Hematopoietic multipotent progenitor cell (in vitro differentiated cells): ENCODE measurements around the gene FBXO27. TPM values are rescaled to one million over a fixed set of nuclear protein-coding genes. Genes with fewer than 3 reads are reported as not detected.
"Not testable (repeated sequence)": the region's sequence is repeated elsewhere in the genome, so short reads cannot be mapped to it uniquely, and the experiment has no call there.

Experiments
- DNase-seq, 3 donors: peaks; one replicate each; pipeline ENCODE4 v3.0.0-alpha.2; 2011 to 2015; ENCODE audit warnings: low read depth in 2 of 3, low spot score in 2 of 3
- total RNA-seq: library from RNA; depleted of rRNA; stranded (reverse); fragments of >200 nt; gene quantifications from one replicate; pipeline ENCODE4 v1.2.3, GENCODE V29; 2012

The FBXO27 gene
- total RNA-seq, 1 donor: 0.27 TPM

DNA sequence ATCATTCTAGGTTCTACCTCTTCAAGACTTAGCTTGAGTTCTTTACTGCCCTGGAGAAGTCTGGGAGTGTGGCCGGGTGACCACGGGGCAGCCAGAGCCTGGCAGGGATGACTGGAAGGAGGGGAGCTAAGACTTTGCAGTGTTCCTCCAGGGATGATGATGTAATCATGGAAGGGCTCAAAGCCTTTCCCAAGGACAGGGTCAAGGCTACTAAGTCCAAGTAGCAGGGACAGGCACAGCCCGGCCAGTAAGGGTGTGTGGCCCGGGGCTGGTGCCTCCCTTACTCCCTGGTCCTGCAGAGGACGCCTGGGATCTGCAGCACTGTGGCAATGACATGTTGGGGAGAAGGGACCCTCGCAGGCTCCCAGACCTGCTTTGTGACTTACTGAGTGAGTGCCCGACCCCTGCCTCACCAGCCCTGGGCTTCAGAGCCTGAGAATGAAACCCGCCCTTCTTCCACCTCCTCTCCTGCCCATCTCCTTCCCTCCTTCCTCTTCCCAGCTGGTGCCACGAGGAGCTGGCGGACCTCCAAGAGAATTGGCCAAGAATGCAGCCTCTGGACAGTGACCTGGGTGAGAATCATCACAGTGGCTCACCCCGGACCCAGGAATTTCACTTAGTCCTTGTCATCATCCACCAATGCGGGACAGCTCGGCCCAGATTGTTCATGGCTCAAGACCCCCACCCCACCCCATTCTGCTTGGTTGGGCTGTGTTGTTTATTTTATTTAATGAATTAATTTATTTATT is 41.2 kb downstream of the FBXO27 start:
- no peak for DNase-seq

DNA sequence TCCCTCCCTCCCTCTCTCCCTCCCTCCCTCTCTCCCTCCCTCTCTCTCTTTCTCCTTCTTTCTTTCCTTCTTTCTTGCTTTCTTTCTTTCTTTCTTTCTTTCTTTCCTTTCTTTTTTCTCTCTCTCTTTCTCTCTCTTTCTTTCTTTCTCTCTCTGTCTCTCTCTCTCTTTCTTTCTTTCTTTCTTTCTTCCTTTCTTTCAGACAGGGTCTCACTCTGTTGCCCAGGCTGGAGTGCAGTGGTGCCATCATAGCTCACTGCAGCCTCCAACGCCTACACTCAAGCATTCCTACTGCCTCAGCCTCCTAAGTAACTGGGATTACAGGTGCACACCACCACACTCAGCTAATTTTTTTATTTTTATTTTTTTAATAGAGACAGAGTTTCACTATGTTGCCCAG is 42.7 kb downstream of the FBXO27 start:
- DNase-seq: not testable (repeated sequence)

DNA sequence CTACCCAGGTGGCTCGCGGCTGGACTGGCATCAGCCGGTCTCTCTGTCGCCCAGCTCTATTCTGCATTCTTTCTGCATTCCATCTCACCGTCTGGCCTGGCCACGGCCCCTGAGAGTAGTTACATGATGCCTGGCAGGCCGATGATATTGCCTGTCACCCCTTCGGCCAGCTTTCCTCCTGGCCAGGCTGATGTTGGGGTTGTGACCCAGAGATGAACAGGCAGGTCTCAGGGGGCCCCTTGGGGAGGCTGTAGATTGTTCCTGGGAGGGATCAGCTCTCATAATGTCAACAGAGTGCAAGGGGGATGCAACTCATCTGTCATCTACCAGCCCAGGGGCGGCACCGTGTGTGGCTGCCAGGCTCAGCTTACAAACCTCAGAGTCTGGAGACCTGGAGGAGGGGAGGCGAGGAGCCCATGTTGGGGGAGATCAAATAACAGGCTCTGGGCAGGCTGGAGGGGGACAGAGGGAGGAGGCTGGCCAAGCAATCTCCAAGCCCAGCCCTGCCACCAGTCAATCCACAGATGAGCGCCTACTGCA is 43.2 kb downstream of the FBXO27 start:
- DNase-seq: no peak

DNA sequence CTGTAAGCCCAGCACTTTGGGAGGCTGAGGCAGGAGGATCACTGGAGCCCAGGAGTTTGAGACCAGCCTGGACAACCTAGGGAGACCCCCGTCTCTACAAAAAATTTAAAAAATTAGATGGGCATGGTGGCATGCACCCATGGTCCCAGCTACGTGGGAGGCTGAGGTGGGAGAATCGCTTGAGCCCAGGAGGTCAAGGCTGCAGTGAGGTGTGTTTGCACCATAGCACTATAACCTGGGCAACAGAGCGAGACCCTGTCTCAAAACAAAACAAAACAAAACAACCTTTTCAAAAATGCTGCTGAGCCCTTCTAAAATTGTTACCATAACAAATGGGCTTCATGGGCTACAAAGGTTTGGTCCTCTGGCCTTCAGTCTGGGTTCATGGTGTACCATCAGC is 43.7 kb downstream of the FBXO27 start:
- not testable (repeated sequence) for DNase-seq

DNA sequence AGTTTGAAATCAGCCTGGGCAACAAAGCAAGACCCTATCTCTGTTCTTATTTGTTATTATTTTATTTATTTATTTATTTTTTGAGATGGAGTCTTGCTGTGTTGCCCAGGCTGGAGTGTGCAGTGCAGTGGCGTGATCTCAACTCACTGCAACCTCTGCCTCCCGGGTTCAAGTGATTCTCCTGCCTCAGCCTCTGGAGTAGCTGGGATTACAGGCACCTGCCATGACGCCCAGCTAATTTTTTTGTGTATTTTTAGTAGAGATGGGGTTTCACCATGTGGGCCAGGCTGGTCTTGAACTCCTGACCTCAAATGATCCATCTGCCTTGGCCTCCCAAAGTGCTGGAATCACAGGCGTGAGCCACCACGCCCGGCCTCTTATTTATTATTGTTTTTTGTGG is 44.6 kb downstream of the FBXO27 start:
- not testable (repeated sequence) for DNase-seq

DNA sequence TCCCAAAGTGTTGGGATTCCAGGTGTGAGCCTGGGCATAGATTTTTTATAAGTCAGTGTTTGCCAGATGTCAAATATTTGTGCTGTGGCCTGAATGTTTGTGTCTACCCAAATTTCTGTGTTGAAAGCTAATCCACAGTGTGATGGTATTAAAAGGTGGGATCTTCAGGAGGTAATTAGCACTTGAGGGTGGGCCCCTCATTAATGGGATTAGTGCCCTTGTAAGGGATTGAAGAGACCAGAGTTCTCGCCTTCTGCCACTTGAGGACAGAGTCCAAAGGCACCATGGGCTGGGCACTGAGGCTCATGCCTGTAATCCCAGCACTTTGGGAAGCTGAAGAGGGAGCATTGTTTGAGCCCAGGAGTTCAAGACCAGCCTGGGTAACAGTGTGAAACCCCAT is 47.1 kb downstream of the FBXO27 start:
- DNase-seq: no peak

DNA sequence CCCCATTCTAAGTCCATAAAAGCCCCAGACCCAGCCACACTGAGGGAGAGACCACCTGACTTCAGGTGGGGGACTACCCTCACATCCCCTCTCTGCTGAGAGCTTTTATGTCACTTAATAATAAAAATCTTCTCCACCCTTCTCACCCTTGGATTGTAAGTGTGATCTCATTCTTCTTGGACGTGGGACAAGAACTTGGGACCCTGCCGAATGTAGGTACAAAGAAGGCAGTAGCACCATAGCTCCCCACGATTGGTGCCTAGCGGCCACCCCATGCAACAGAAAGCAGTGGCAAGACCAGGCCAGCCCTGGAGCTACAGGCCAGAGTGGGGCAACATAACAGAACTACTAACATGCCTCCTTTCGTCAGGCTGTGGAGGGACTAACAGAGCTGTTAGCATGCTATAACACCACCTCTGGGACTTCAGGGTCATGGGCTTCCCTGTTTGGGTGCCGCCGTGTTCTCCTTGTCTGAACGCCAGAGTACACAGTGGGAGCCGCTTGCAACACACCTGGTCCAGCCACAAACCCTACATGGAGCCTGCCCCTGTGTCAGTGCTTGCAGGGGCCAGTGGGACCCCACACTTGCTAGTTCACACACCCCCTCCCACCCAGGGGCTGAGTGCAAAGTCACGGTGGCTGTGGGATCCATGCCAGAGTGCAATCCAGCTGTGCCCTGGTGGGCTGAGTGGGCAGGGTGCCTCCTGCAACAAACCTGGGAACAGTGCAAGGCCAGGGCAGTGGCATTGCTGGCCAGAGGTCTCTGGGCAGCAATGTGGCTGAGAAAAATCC is 51.6 kb downstream of the FBXO27 start:
- DNase-seq: no peak

DNA sequence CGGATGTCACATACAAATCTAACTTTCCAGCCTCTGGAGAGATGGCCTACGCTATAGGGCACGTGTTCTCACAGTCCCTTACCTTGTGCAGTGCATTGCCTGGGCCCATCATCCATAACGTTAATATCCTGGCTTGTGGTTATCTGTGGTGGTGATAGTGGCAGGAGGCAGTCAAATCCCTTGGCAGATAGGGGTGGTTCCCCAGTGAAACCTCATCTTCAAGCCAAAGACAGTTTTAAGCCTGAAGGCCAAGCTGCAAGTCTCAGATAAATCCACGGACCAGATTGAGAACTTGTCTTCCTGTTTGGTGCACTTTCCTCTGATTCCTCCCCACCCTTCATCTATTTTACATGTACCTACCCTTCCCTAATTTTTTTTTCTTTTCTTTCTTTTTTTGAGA is 52.5 kb downstream of the FBXO27 start:
- DNase-seq: peak in 1 of 3 donors; percentile 10

DNA sequence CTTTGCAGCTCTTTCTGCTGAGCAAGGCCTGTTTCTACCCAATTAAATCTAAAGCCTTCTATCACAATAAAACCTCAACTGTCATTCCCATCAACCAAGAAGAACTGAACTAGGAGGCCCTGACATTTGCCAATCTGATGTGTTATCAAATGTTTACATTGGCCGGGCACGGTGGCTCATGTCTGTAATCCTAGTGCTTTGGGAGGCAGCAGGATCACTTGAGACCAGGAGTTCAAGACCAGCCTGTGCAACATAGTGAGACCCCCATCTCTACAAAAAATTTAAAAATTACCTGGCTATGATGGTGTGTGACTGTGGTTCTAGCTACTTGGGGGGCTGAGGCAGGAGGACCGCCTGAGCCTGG is 54.0 kb downstream of the FBXO27 start:
- DNase-seq: no peak

DNA sequence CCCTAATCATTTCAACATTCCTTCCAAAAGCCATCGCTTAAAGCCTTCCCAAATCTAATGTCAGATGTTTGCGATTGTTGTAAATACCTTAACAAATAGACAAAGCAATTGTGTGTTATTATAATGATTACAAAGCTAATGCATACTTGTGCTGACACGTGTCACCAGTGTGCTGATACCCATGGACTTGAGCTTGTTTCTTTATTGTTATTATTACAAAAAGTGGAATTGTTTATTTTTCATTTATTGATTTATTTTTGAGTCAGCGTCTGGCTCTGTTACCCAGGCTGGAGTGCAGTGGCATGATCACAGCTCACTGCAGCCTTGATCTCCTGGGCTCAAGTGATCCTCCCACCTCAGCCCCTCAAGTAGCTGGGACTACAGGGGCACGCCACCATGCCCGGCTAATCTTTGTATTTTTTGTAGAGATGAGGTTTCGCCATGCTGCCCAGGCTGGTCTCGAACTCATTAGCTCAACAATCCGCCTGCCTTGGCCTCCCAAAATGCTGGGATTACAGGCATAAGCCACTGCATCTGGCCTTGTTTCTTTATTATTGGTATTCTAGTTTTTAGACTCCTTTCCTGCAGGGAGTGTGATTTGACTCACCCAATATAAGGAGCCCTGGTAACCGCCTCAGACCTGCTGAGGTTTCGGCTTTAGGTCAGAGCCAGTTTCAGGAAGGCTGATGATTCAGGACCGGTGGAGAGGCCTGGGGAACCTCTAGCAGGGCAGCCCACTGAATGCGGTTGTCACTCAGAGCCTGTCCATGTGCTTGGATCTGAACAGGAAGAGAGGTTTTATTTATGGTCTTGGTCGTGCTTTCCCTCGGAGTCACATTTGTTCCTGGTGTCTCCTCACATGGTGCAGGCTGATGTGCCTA is 54.7 kb downstream of the FBXO27 start:
- DNase-seq: peak in 2 of 3 donors; percentile 54 to 67

DNA sequence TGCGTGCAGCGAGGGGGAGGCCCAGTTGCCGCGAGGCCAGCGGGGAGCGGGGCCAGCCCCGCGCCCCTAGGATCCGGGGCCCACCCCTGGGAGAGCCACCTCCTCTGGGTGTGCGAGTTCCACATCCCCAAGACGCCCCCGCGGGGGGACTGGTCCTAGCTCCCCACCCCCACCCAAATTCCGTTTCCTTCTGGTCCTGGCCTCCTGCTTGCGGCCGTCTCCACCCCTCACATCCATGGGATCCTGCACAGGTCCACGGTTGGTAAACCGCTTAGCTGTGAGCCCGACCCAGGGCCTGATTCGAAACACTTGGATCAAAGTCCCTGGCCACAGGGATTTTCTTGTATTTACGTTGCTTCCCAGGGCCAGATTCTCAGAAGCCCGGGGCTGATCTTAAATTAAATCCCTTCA is 56.5 kb downstream of the FBXO27 start:
- DNase-seq: no peak

DNA sequence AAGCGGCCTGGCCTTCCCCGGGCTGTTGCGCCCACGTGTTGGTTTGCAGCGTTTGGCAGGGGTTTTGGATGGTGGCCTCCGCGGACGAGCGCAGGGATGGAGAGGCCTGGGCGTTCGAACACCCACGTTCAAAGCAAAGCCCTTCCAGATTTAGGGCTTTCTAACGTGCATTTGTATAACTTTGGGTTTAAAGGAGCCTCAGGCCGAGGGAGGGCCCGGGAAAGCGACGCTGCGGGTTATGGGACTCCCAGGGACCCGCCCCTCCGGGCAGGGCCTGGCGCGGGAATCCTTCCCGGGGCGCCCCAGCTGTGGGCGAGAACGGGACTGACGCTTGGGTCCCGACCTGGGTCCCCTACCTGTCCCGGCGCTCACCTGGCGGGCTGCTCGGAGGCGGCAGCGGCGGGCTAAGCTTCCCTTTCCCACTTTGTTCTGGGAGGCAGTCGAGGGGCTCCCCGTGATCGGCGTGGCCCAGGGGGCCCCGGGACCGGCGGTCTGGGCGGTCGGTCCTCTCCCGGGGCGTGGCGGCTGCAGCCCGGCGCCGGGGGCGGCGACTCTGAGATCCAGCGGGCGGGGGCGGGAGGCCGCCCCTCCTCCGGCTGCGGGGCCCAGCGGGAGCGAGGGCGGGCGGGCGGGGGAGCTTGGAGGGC is 57.0 kb downstream of the FBXO27 start, which contains the start of gene FBXO17:
FBXO17 (minus strand) TSS at position 529 of the 647 bp plus-strand sequence. CDS start 25,423 bp downstream, outside the sequence.
- DNase-seq: peak in 2 of 3 donors; percentile 15 to 22

DNA sequence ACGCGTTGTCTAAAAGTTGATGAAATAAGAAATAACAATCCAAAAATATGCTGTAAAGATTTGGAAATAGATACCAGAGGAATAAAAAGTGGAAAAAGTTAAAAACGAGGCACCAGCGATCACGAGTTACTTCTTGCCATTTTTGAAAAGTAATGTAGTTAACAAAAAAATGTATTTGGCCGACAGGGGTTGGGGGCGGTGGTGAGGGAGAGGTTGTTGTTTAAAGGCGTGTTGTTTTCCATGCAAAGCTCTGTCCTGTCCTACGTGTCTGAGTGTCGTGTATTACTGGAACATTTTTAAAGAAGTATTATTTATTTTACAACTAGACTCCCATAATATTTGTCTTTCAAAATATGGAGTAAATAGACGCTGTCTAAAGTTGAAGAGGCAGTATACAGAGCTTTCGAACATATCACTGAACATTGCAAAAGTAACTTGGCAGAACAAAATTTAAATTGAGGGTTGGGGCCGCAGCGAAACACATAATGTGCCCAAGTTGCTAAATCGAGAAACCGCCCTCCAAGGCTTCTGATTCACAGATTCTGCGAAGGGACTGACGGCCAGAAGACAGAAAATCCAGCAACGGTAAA is 57.6 kb downstream of the FBXO27 start:
- no peak for DNase-seq

Other genes starting within 250 kb of the FBXO27 start
- not detected for gene LGALS7B, start 243.3 kb downstream of the FBXO27 start, total RNA-seq
- gene LGALS4, start 219.6 kb downstream of the FBXO27 start, total RNA-seq: 0.54 TPM
- gene ECH1, start 200.8 kb downstream of the FBXO27 start, total RNA-seq: 76.7 TPM
- gene HNRNPL, start 182.6 kb downstream of the FBXO27 start, total RNA-seq: 310 TPM
- 16.2 TPM for gene RINL, start 154.3 kb downstream of the FBXO27 start, total RNA-seq
- 59.0 TPM for gene SIRT2, start 132.9 kb downstream of the FBXO27 start, total RNA-seq
- gene NFKBIB, start 132.6 kb downstream of the FBXO27 start, total RNA-seq: 22.9 TPM
- gene CCER2, start 120.4 kb downstream of the FBXO27 start, total RNA-seq: under 0.01 TPM
- 37.2 TPM for gene SARS2, start 101.8 kb downstream of the FBXO27 start, total RNA-seq
- 43.9 TPM for gene MRPS12, start 101.6 kb downstream of the FBXO27 start, total RNA-seq
- gene FBXO17, start 56.8 kb downstream of the FBXO27 start, total RNA-seq: 0.27 TPM
- gene ACP7, start 51.8 kb upstream of the FBXO27 start, total RNA-seq: not detected
- 7.0 TPM for gene PAK4, start 93.2 kb upstream of the FBXO27 start, total RNA-seq
- under 0.01 TPM for gene NCCRP1, start 164.4 kb upstream of the FBXO27 start, total RNA-seq
- gene SYCN, start 171.7 kb upstream of the FBXO27 start, total RNA-seq: not detected
- gene IFNL3, start 212.5 kb upstream of the FBXO27 start, total RNA-seq: 0.27 TPM
- gene IFNL4, start 216.3 kb upstream of the FBXO27 start, total RNA-seq: 0.81 TPM
- gene IFNL2, start 235.8 kb upstream of the FBXO27 start, total RNA-seq: not detected